ENCODE measurements around the gene TCAP. TPM values are rescaled to one million over a fixed set of nuclear protein-coding genes. Genes with fewer than 3 reads are reported as not detected.

The TCAP gene
- total and polyA plus RNA-seq, 3 donors from 2014 or later, result 3.0 to 49.8 (median 6.0) TPM

DNA sequence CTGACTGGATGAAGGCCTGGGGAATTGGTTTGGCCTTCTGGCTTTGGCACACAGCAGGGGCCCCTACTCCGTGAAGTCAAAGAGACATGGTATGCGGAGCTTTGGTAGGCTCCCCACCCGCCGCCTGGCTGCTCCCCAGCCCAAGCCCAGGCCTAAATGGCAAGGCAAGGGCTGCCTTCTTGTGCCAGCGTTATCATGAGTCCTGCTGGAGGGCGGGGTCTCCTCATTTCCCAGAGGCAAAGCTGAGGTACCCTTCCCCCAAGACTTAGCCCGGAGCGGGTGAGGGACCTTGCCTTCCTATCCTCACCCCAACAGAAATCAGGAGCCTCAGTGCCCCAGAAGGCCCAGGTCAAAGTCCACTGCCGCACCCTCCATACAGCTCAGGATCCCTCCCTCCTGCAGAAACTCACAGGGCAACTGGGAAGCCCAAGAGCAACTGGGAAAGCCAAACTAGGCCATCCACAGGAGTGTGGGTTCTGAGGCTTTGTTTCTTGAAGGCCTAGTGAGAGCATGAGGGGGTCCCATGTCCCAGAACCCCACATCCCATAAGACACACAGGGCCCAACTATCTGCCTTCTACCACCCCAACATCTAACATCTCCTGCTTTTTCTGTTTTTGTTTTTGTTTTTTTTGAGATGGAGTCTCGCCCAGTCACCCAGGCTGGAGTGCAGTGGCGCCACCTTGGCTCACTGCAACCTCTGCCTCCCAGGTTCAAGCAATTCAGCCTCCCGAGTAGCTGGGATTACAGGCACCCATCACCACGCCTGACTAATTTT, 13.4 kb downstream of the TCAP start:
- Histone ChIP-seq H3K4me1 (no peaks in the 10 kb centered on the region), H3K27ac (no peak overlapping the region), H3K36me3 (ENCODE audit: low read depth, missing control alignments) (no peaks in the 10 kb centered on the region), H3K4me3 (no peak overlapping the region), H3K9me3 (no peaks in the 10 kb centered on the region), H3K27me3 (no peaks in the 10 kb centered on the region)
- intact Hi-C loops (cut with DNase I; ENCODE audit: low total_unique reads), result no loop called here
- WGBS, 2 donors, result 88 to 90% methylated on average over 13 of the region's 13 CpGs
- DNase-seq, result no peak
- no peak for TF ChIP-seq POLR2A (IDR thresholded peaks at IDR 0.05)
- TF ChIP-seq, protein P1, sequence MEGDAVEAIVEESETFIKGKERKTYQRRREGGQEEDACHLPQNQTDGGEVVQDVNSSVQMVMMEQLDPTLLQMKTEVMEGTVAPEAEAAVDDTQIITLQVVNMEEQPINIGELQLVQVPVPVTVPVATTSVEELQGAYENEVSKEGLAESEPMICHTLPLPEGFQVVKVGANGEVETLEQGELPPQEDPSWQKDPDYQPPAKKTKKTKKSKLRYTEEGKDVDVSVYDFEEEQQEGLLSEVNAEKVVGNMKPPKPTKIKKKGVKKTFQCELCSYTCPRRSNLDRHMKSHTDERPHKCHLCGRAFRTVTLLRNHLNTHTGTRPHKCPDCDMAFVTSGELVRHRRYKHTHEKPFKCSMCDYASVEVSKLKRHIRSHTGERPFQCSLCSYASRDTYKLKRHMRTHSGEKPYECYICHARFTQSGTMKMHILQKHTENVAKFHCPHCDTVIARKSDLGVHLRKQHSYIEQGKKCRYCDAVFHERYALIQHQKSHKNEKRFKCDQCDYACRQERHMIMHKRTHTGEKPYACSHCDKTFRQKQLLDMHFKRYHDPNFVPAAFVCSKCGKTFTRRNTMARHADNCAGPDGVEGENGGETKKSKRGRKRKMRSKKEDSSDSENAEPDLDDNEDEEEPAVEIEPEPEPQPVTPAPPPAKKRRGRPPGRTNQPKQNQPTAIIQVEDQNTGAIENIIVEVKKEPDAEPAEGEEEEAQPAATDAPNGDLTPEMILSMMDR (IDR thresholded peaks at IDR 0.05), result no peak

DNA sequence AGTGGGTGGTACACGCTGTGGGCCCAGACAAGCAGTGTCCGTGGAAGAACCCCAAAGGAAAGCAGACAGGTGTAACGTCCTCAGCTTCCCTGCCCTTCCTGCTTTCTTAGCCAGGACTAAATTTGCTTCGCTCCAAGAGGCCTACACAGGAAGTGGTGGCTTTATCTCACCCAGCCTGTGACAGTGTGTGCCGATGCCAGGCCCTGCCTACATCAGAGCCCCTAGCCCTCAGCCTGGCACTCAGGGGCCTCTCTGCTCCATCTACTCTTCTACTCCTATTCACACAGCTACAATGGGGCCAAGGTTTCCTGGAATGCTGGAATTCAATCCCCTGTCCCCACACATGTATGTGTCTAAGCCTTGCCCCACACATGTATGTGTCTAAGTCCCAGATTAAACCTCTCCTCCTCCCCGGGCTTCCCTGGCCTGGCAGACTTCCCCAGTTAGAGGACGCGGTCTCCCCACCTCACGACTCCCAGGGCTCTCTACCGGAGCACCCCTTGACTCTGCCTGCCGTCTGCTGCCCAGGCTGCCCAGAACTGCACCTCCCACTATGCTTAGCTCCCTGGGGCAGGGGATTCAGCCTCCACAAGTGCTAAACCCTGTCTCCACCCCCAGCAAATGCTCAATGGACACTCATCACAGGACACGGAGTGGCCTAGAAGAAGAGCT, 14.5 kb downstream of the TCAP start:
- 79 to 83% methylated on average over 9 to 12 of the region's 12 CpGs for WGBS, 2 donors
- Histone ChIP-seq H3K27me3 (no peaks in the 10 kb centered on the region), H3K9me3 (no peaks in the 10 kb centered on the region), H3K4me3 (no peak overlapping the region), H3K27ac (no peak overlapping the region), H3K4me1 (no peaks in the 10 kb centered on the region), H3K36me3 (ENCODE audit: low read depth, missing control alignments) (no peaks in the 10 kb centered on the region)
- intact Hi-C loops (cut with DNase I; ENCODE audit: low total_unique reads), result no loop called here
- TF ChIP-seq, protein P1 (IDR thresholded peaks at IDR 0.05), result no peak
- TF ChIP-seq POLR2A (IDR thresholded peaks at IDR 0.05), result no peak
- no peak for DNase-seq

DNA sequence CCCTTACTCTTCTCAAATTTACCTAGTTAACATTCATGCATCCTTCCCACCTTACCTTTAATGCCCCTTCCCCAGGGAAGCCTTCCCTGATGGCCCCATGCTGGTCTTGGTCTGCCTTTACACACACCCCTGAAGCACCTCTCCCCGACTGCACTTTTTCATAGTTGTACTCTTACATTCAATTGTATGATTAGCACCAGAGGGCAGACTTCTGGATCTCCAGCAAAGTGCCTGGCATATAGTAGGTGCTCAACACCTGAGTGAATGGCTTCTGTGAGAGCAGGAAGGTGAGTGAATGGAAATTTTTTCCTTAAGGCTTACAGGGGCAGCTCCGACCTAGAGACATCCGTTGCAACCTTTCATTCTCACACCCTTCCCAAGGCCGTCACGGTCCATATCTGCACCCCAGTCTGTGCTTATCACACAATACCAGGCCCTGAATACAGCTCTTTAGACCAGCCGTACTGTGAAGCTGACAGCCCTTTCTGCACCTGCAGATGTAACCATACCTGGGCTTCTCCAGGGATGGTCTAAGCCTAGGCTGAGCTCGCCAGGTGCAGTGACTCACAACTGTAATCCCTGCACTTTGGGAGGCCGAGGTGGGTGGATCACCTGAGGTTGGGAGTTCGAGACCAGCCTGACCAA, 18.3 kb downstream of the TCAP start:
- WGBS, 2 donors, result 89% methylated on average over 8 to 9 of the region's 9 CpGs
- no peak for TF ChIP-seq POLR2A (IDR thresholded peaks at IDR 0.05)
- TF ChIP-seq, protein P1 (IDR thresholded peaks at IDR 0.05), result no peak

DNA sequence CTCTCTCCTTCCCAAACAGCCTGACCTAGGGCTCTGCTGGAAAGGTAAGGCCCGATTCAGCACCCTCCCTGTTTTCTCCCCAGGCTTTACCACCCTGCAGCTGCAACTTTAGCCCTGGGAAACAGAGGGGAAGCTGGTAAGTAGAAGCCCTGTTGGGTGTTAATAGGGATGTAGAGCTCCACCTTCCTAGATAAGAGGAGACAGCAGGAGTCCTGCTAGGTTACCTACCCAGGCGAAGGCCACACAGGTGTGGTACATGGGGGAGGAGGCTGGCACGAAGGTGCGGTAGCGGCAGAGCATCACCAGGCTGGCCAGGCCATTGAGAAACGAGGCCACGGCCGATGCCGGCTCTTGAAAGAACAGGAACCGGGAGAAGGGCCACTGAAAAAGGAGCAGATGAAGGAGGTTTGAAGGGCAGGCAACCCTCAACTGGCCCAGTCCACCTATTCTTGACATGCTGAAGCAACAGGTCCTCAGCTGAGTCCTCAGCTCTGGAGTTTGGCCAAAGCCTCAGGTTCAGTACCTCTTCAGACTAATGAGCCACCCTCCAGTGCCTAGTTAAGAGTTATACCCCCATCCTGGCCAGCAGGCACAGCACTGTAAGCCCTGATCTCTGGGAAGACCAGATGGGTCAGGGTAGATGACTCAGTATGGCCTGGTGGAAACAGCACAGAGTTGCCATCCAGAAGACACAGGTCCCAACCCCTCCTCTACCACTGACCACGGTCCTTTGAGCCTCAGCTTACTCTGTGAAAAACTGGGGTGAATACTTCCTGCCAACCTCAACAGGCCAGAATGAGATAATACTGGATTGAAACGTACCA, 19.4 kb downstream of the TCAP start:
- WGBS, 2 donors, result 92 to 95% methylated on average over 12 of the region's 12 CpGs
- peaks cover 5% of the 10 kb centered on the region for H3K4me1 ChIP-seq
- no peaks in the 10 kb centered on the region for H3K36me3 ChIP-seq (ENCODE audit: low read depth, missing control alignments)
- no peaks in the 10 kb centered on the region for H3K9me3 ChIP-seq
- no peak overlapping the region for H3K27ac ChIP-seq
- TF ChIP-seq, protein P1 (IDR thresholded peaks at IDR 0.05), result no peak
- no peak for TF ChIP-seq POLR2A (IDR thresholded peaks at IDR 0.05)
- H3K4me3 ChIP-seq, result no peak overlapping the region
- intact Hi-C loops (cut with DNase I; ENCODE audit: low total_unique reads), result no loop called here
- H3K27me3 ChIP-seq, result no peaks in the 10 kb centered on the region
- no peak for DNase-seq

More for the DNA sequence above, 18.3 kb downstream of the TCAP start:
- H3K9me3 ChIP-seq, result no peaks in the 10 kb centered on the region
- no peak overlapping the region for H3K4me3 ChIP-seq
- no peaks in the 10 kb centered on the region for H3K36me3 ChIP-seq (ENCODE audit: low read depth, missing control alignments)
- H3K27ac ChIP-seq, result no peak overlapping the region
- no peaks in the 10 kb centered on the region for H3K27me3 ChIP-seq
- no peak for DNase-seq
- intact Hi-C loops (cut with DNase I; ENCODE audit: low total_unique reads), result no loop called here
- peaks cover under 1% of the 10 kb centered on the region for H3K4me1 ChIP-seq
